GM12892 (cell line): ENCODE results near the gene ABCB8.

Source experiments
- POLR2A ChIP-seq: IDR thresholded peaks from 2 replicates; pipeline ENCODE4 v1.6.1; 2011; ENCODE audit warnings: low read depth, low read length, control low read depth
- POLR2AphosphoS5 ChIP-seq: IDR thresholded peaks from 2 replicates; pipeline ENCODE4 v1.6.1; 2011; ENCODE audit warnings: low read depth, low read length, control low read depth

- TF ChIP-seq POLR2A (peak; percentile 41; the same call in 1 of the 2 replicates), POLR2AphosphoS5 (no peak)
These were observed 29.9 kb downstream of the ABCB8 start for GRCh38 chr7:151057989-151058780.
